CD14-positive monocyte (primary cell): ENCODE measurements around the gene PSMB1. TPM values are rescaled to one million over a fixed set of nuclear protein-coding genes. Genes with fewer than 3 reads are reported as not detected.

Experiments
- DNase-seq, 3 donors: peaks; one replicate each; pipeline ENCODE4 v3.0.0-alpha.2; 2011 to 2022
- H2AFZ ChIP-seq: 2 replicates; pipeline ENCODE4 v1.6.0; 2012; ENCODE audit warnings: mild to moderate bottlenecking, low read depth, low read length, inconsistent platforms; ENCODE audit not compliant: insufficient read depth, poor library complexity, severe bottlenecking
- H3K27ac ChIP-seq, 2 donors: 1 replicate in 1 of 2; 2 replicates in 1 of 2; pipeline ENCODE4 v1.5.1; 2012 to 2013; ENCODE audit warnings: low read length in 2 of 2, control low read depth in 1 of 2, inconsistent platforms in 1 of 2, low read depth in 1 of 2, mild to moderate bottlenecking in 1 of 2
- H3K27me3 ChIP-seq, 2 donors: one replicate each; pipeline versions ENCODE4 v1.6.0 to v1.6.1; 2011 to 2013; ENCODE audit warnings: low read length in 2 of 2; ENCODE audit not compliant: control insufficient read depth in 2 of 2, insufficient read depth in 2 of 2
- H3K36me3 ChIP-seq, 2 donors: replicated peaks in 1 of 2; 1 replicate in 1 of 2; 2 replicates in 1 of 2; pipeline versions ENCODE4 v1.5.1 to v1.6.1; 2012 to 2013; ENCODE audit warnings: low read length in 2 of 2, control low read depth in 1 of 2, inconsistent platforms in 1 of 2, mild to moderate bottlenecking in 1 of 2; ENCODE audit not compliant: insufficient read depth in 2 of 2, control insufficient read depth in 1 of 2
- H3K4me1 ChIP-seq, 2 donors: 1 replicate in 1 of 2; 2 replicates in 1 of 2; pipeline versions ENCODE4 v1.5.1 to v1.6.1; 2012 to 2013; ENCODE audit warnings: low read length in 2 of 2, control low read depth in 1 of 2, inconsistent platforms in 1 of 2, mild to moderate bottlenecking in 1 of 2, moderate library complexity in 1 of 2; ENCODE audit not compliant: insufficient read depth in 2 of 2, control insufficient read depth in 1 of 2
- H3K4me2 ChIP-seq: replicated peaks from 2 replicates; pipeline ENCODE3; 2012; ENCODE audit warnings: low read length, moderate library complexity, mild to moderate bottlenecking; ENCODE audit not compliant: poor library complexity, severe bottlenecking; ENCODE audit errors: extremely low read depth
- H3K4me3 ChIP-seq, 3 experiments: fragments of 200-600 bp in 1 of 3; sonication (generic) in 1 of 3; replicated peaks in 1 of 3; 1 replicate in 2 of 3; 2 replicates in 1 of 3; pipeline ENCODE4 v1.5.1; 2011 to 2013; ENCODE audit warnings: low read length in 3 of 3, mild to moderate bottlenecking in 3 of 3, control low read depth in 2 of 3, low read depth in 2 of 3, inconsistent platforms in 1 of 3, moderate library complexity in 1 of 3
- H3K79me2 ChIP-seq: 2 replicates; pipeline ENCODE4 v1.6.0; 2012; ENCODE audit warnings: mild to moderate bottlenecking, control low read depth, inconsistent platforms, low read length, moderate library complexity; ENCODE audit not compliant: insufficient read depth
- H3K9ac ChIP-seq: 2 replicates; pipeline ENCODE4 v1.6.0; 2017; ENCODE audit warnings: low read length, mild to moderate bottlenecking; ENCODE audit not compliant: insufficient read depth, poor library complexity, severe bottlenecking
- H3K9me3 ChIP-seq, 2 donors: replicated peaks in 1 of 2; 1 replicate in 1 of 2; 2 replicates in 1 of 2; pipeline versions ENCODE4 v1.5.1 to v1.6.1; 2012 to 2013; ENCODE audit warnings: low read length in 2 of 2, control low read depth in 1 of 2; ENCODE audit not compliant: control insufficient read depth in 1 of 2, insufficient read depth in 1 of 2
- H4K20me1 ChIP-seq: 2 replicates; pipeline ENCODE4 v1.6.0; 2012; ENCODE audit warnings: mild to moderate bottlenecking, low read length, control low read depth, moderate library complexity; ENCODE audit not compliant: insufficient read depth
- H3K27ac Mint-ChIP-seq, 7 donors: one replicate each; pipeline ENCODE4 v1.8.0; 2020; ENCODE audit warnings: mild to moderate bottlenecking in 7 of 7, mixed read lengths in 7 of 7, moderate library complexity in 6 of 7, inconsistent platforms in 2 of 7
- H3K27me3 Mint-ChIP-seq, 3 donors: one replicate each; pipeline ENCODE4 v1.8.0; 2021 to 2022; ENCODE audit warnings: low read depth in 3 of 3, mild to moderate bottlenecking in 3 of 3, mixed read lengths in 3 of 3, moderate library complexity in 3 of 3, inconsistent platforms in 1 of 3
- H3K36me3 Mint-ChIP-seq, 2 donors: one replicate each; pipeline ENCODE4 v1.8.0; 2020; ENCODE audit warnings: mixed read lengths in 2 of 2, inconsistent platforms in 1 of 2, mild to moderate bottlenecking in 1 of 2
- H3K4me1 Mint-ChIP-seq: one replicate; pipeline ENCODE4 v1.8.0; 2020; ENCODE audit warnings: mild to moderate bottlenecking, mixed read lengths
- H3K4me3 Mint-ChIP-seq, 2 donors: one replicate each; pipeline ENCODE4 v1.8.0; 2020; ENCODE audit warnings: mild to moderate bottlenecking in 2 of 2, mixed read lengths in 2 of 2, moderate library complexity in 1 of 2
- H3K9me3 Mint-ChIP-seq, 7 donors: one replicate each; pipeline ENCODE4 v1.8.0; 2020 to 2022; ENCODE audit warnings: mixed read lengths in 7 of 7, mild to moderate bottlenecking in 6 of 7, moderate library complexity in 6 of 7, inconsistent platforms in 2 of 7
- WGBS: methylation state at CpG from one replicate; pipeline ENCODE4 v1.1.5; 2013; ENCODE audit warnings: missing lambda C conversion rate; ENCODE audit not compliant: insufficient coverage; 5-methylcytosine and 5-hydroxymethylcytosine counted together
- intact Hi-C, 2 donors: fragments of 100-400 bp; cut with micrococcal nuclease; formaldehyde crosslinking; loops; one replicate each; pipeline versions ENCODE4 v1.15.0 to v1.15.1; 2023
- polyA plus RNA-seq, 3 donors: library from polyadenylated mRNA; depleted of rRNA in 1 of 3; unstranded in 2 of 3; stranded (reverse) in 1 of 3; fragments of 300-500 nt in 2 of 3; fragments of >200 nt in 1 of 3; fragmentation: Illumina TruSeq in 2 of 3; gene quantifications; 1 replicate in 2 of 3; 2 replicates in 1 of 3; pipeline ENCODE4 v1.2.3, GENCODE V29; 2012 to 2021
- TF ChIP-seq, protein P1 (sequence below): fragments of 200-600 bp; IDR thresholded peaks from one replicate; pipeline ENCODE4 v1.8.0; 2022; ENCODE audit warnings: antibody characterized with exemption, mild to moderate bottlenecking

PSMB1 gene
- polyA plus RNA-seq, 3 donors, result 172 to 647 (median 558) TPM

DNA sequence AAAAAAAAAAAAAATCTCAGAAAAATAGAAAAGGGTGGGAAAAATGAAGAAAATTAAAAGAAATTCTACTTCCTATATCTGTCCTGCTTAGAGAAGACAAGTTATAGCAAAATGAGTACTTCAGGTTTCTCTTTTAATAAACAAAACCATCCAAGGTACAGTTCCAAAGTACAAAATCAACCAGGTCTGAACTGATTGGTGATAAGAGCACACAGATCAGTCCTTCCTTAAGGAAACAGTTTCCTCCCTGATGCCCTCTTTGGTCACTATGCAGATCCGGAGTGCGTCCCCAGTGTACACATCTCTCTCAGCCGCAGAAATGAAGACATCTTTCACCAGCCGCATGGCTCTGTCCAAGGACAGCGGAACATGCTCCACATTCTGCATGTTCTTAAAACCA is 18.1 kb downstream of the PSMB1 start:
- Histone ChIP-seq H3K4me3 (no peak overlapping the region), H2AFZ (no peak overlapping the region), H3K9ac (no peak overlapping the region), H3K4me2 (no peak overlapping the region), H3K9me3 (no peaks in the 10 kb centered on the region), H3K27ac (no peak overlapping the region), H3K36me3 (peaks cover 72 to 85% of the 10 kb centered on the region in 2 donors), H4K20me1 (peaks cover 27% of the 10 kb centered on the region), H3K4me1 (no peaks in the 10 kb centered on the region), H3K27me3 (no peaks in the 10 kb centered on the region), H3K79me2 (peaks cover 1% of the 10 kb centered on the region)
- WGBS, result 100% methylated on average over 3 of the region's 5 CpGs
- DNase-seq, result no peak
- peaks cover 61 to 71% of the 10 kb centered on the region in 2 donors for H3K36me3 Mint-ChIP-seq
- no peaks in the 10 kb centered on the region for H3K9me3 Mint-ChIP-seq
- intact Hi-C loops, result loop anchor here in 1 of 2 donors (10.0 kb wide), 1 partner anchor 580 kb away; no protein-coding TSS in a partner anchor
- no peak overlapping the region for H3K4me3 Mint-ChIP-seq
- no peaks in the 10 kb centered on the region for H3K27me3 Mint-ChIP-seq
- no peak overlapping the region for H3K27ac Mint-ChIP-seq
- TF ChIP-seq, protein P1, sequence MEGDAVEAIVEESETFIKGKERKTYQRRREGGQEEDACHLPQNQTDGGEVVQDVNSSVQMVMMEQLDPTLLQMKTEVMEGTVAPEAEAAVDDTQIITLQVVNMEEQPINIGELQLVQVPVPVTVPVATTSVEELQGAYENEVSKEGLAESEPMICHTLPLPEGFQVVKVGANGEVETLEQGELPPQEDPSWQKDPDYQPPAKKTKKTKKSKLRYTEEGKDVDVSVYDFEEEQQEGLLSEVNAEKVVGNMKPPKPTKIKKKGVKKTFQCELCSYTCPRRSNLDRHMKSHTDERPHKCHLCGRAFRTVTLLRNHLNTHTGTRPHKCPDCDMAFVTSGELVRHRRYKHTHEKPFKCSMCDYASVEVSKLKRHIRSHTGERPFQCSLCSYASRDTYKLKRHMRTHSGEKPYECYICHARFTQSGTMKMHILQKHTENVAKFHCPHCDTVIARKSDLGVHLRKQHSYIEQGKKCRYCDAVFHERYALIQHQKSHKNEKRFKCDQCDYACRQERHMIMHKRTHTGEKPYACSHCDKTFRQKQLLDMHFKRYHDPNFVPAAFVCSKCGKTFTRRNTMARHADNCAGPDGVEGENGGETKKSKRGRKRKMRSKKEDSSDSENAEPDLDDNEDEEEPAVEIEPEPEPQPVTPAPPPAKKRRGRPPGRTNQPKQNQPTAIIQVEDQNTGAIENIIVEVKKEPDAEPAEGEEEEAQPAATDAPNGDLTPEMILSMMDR, result no peak
- H3K4me1 Mint-ChIP-seq, result peaks cover 3% of the 10 kb centered on the region

DNA sequence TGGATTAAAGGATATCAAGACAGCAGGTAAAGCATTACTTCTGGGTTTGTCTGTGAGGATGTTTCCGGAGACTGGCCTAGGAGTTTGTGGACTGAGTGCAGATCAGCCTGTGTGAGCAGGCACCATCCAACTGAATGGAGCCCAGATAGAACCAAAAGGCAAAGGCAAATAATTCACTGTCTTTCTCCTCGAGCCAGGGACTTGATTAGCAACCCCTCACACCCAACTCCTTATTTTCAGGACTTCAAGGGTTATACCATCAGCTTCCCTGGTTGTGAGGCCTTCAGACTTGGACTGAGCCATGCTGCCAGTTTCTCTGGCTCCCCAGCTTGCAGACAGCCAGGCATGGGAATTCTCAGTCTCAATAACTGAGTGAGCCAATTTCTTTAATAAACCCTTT is 19.3 kb downstream of the PSMB1 start:
- Mint-ChIP-seq H3K27me3 (no peaks in the 10 kb centered on the region), H3K4me3 (no peak overlapping the region), H3K36me3 (peaks cover 50 to 59% of the 10 kb centered on the region in 2 donors), H3K4me1 (no peaks in the 10 kb centered on the region), H3K9me3 (no peaks in the 10 kb centered on the region), H3K27ac (no peak overlapping the region)
- Histone ChIP-seq H3K4me2 (no peak overlapping the region), H4K20me1 (peaks cover 18% of the 10 kb centered on the region), H3K4me1 (no peaks in the 10 kb centered on the region), H3K27me3 (no peaks in the 10 kb centered on the region), H3K9ac (no peak overlapping the region), H3K4me3 (no peak overlapping the region), H3K27ac (peak overlapping the region in 1 of 2 donors; percentile 5), H3K79me2 (no peaks in the 10 kb centered on the region), H2AFZ (no peak overlapping the region), H3K36me3 (peaks cover 59 to 73% of the 10 kb centered on the region in 2 donors), H3K9me3 (no peaks in the 10 kb centered on the region)
- intact Hi-C loops, result loop anchor here in 1 of 2 donors (5.0 to 10.0 kb wide), 2 partner anchors 579 to 741 kb away; no protein-coding TSS in a partner anchor
- no peak for DNase-seq
- TF ChIP-seq, protein P1, result no peak
- WGBS, result 100% methylated on average over 1 of the region's 2 CpGs
